Measurements from ENCODE around the gene GAGE12H. TPM values are rescaled to one million over a fixed set of nuclear protein-coding genes. Genes with fewer than 3 reads are reported as not detected.
"Not testable (repeated sequence)": the region's sequence is repeated elsewhere in the genome, so short reads cannot be mapped to it uniquely, and the experiment has no call there.

The GAGE12H gene, protein sequence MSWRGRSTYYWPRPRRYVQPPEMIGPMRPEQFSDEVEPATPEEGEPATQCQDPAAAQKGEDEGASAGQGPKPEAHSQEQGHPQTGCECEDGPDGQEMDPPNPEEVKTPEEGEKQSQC
- not detected in 2 replicates for total RNA-seq (2014; rRNA removed; shearing (Covaris generic); ENCODE audit: low replicate concordance)

DNA sequence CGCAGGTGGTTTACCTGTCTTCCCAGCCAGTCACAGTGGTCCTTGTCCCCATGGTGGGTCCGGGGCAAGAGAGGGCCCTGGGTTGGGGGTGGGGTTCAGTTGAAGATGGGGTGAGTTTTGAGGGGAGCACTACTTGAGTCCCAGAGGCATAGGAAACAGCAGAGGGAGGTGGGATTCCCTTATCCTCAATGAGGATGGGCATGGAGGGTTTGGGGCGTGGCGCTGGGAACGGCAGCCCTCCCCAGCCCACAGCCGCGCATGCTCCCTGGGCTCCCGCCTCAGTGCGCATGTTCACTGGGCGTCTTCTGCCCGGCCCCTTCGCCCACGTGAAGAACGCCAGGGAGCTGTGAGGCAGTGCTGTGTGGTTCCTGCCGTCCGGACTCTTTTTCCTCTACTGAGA is at the start of gene GAGE12H:
Gene GAGE12H, plus strand, starts transcription at position 301 of the 400 bp plus-strand sequence. CDS start 1,155 bp downstream, outside the sequence.
- H3K4me3 ChIP-seq (ENCODE audit: low read length); H3K4me2 ChIP-seq (ENCODE audit: low read depth, low read length, poor library complexity, severe bottlenecking); H2AFZ ChIP-seq (ENCODE audit: low read length); H3K27me3 ChIP-seq (ENCODE audit: low read length); DNase-seq; H3K4me1 ChIP-seq (ENCODE audit: low read length); H3K9me3 ChIP-seq (ENCODE audit: low read length); H3K79me2 ChIP-seq (ENCODE audit: low read length); H3K9me2 ChIP-seq (replicated peaks; ENCODE audit: insufficient read depth, low read length); H3K9ac ChIP-seq (ENCODE audit: low read length); H3K36me3 ChIP-seq (ENCODE audit: insufficient read depth, low read length); H3K27ac ChIP-seq (ENCODE audit: low read length); H4K20me1 ChIP-seq (ENCODE audit: insufficient read depth, low read depth, low read length): not testable (repeated sequence)

DNA sequence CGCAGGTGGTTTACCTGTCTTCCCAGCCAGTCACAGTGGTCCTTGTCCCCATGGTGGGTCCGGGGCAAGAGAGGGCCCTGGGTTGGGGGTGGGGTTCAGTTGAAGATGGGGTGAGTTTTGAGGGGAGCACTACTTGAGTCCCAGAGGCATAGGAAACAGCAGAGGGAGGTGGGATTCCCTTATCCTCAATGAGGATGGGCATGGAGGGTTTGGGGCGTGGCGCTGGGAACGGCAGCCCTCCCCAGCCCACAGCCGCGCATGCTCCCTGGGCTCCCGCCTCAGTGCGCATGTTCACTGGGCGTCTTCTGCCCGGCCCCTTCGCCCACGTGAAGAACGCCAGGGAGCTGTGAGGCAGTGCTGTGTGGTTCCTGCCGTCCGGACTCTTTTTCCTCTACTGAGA is 47.9 kb upstream of the GAGE12H start, which contains the start of gene GAGE12C:
Gene GAGE12C, plus strand, starts transcription at position 301 of the 400 bp plus-strand sequence. CDS start 1,155 bp downstream, outside the sequence.
- H3K4me2 ChIP-seq (ENCODE audit: low read depth, low read length, poor library complexity, severe bottlenecking); H3K4me1 ChIP-seq (ENCODE audit: low read length); H3K9ac ChIP-seq (ENCODE audit: low read length); H4K20me1 ChIP-seq (ENCODE audit: insufficient read depth, low read depth, low read length); H3K36me3 ChIP-seq (ENCODE audit: insufficient read depth, low read length); H3K27ac ChIP-seq (ENCODE audit: low read length); H3K79me2 ChIP-seq (ENCODE audit: low read length); H3K9me2 ChIP-seq (replicated peaks; ENCODE audit: insufficient read depth, low read length); DNase-seq; H3K9me3 ChIP-seq (ENCODE audit: low read length); H3K27me3 ChIP-seq (ENCODE audit: low read length); H2AFZ ChIP-seq (ENCODE audit: low read length); H3K4me3 ChIP-seq (ENCODE audit: low read length): not testable (repeated sequence)

DNA sequence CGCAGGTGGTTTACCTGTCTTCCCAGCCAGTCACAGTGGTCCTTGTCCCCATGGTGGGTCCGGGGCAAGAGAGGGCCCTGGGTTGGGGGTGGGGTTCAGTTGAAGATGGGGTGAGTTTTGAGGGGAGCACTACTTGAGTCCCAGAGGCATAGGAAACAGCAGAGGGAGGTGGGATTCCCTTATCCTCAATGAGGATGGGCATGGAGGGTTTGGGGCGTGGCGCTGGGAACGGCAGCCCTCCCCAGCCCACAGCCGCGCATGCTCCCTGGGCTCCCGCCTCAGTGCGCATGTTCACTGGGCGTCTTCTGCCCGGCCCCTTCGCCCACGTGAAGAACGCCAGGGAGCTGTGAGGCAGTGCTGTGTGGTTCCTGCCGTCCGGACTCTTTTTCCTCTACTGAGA is 38.3 kb upstream of the GAGE12H start, which contains the start of gene GAGE12D:
Gene GAGE12D, plus strand, starts transcription at position 301 of the 400 bp plus-strand sequence. CDS start 1,155 bp downstream, outside the sequence.
- not testable (repeated sequence) for H3K9me3 ChIP-seq (ENCODE audit: low read length); H3K4me1 ChIP-seq (ENCODE audit: low read length); H3K27ac ChIP-seq (ENCODE audit: low read length); H3K36me3 ChIP-seq (ENCODE audit: insufficient read depth, low read length); H3K27me3 ChIP-seq (ENCODE audit: low read length); H3K9me2 ChIP-seq (replicated peaks; ENCODE audit: insufficient read depth, low read length); H3K4me3 ChIP-seq (ENCODE audit: low read length); H3K9ac ChIP-seq (ENCODE audit: low read length); H4K20me1 ChIP-seq (ENCODE audit: insufficient read depth, low read depth, low read length); H3K79me2 ChIP-seq (ENCODE audit: low read length); H2AFZ ChIP-seq (ENCODE audit: low read length); DNase-seq; H3K4me2 ChIP-seq (ENCODE audit: low read depth, low read length, poor library complexity, severe bottlenecking)

DNA sequence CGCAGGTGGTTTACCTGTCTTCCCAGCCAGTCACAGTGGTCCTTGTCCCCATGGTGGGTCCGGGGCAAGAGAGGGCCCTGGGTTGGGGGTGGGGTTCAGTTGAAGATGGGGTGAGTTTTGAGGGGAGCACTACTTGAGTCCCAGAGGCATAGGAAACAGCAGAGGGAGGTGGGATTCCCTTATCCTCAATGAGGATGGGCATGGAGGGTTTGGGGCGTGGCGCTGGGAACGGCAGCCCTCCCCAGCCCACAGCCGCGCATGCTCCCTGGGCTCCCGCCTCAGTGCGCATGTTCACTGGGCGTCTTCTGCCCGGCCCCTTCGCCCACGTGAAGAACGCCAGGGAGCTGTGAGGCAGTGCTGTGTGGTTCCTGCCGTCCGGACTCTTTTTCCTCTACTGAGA is 28.8 kb upstream of the GAGE12H start, which contains the start of gene GAGE12E:
Gene GAGE12E, plus strand, starts transcription at position 301 of the 400 bp plus-strand sequence. CDS start 1,155 bp downstream, outside the sequence.
- not testable (repeated sequence) for H3K36me3 ChIP-seq (ENCODE audit: insufficient read depth, low read length); H3K79me2 ChIP-seq (ENCODE audit: low read length); H3K27ac ChIP-seq (ENCODE audit: low read length); H4K20me1 ChIP-seq (ENCODE audit: insufficient read depth, low read depth, low read length); H3K4me1 ChIP-seq (ENCODE audit: low read length); H3K9ac ChIP-seq (ENCODE audit: low read length); H3K9me3 ChIP-seq (ENCODE audit: low read length); DNase-seq; H3K4me3 ChIP-seq (ENCODE audit: low read length); H3K27me3 ChIP-seq (ENCODE audit: low read length); H3K9me2 ChIP-seq (replicated peaks; ENCODE audit: insufficient read depth, low read length); H3K4me2 ChIP-seq (ENCODE audit: low read depth, low read length, poor library complexity, severe bottlenecking); H2AFZ ChIP-seq (ENCODE audit: low read length)

DNA sequence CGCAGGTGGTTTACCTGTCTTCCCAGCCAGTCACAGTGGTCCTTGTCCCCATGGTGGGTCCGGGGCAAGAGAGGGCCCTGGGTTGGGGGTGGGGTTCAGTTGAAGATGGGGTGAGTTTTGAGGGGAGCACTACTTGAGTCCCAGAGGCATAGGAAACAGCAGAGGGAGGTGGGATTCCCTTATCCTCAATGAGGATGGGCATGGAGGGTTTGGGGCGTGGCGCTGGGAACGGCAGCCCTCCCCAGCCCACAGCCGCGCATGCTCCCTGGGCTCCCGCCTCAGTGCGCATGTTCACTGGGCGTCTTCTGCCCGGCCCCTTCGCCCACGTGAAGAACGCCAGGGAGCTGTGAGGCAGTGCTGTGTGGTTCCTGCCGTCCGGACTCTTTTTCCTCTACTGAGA is 19.2 kb upstream of the GAGE12H start, which contains the start of gene GAGE12F:
Gene GAGE12F, plus strand, starts transcription at position 301 of the 400 bp plus-strand sequence. CDS start 1,155 bp downstream, outside the sequence.
- not testable (repeated sequence) for H3K9me2 ChIP-seq (replicated peaks; ENCODE audit: insufficient read depth, low read length); H3K79me2 ChIP-seq (ENCODE audit: low read length); H3K36me3 ChIP-seq (ENCODE audit: insufficient read depth, low read length); H3K9ac ChIP-seq (ENCODE audit: low read length); H3K27me3 ChIP-seq (ENCODE audit: low read length); DNase-seq; H3K27ac ChIP-seq (ENCODE audit: low read length); H3K4me1 ChIP-seq (ENCODE audit: low read length); H3K9me3 ChIP-seq (ENCODE audit: low read length); H2AFZ ChIP-seq (ENCODE audit: low read length); H3K4me2 ChIP-seq (ENCODE audit: low read depth, low read length, poor library complexity, severe bottlenecking); H4K20me1 ChIP-seq (ENCODE audit: insufficient read depth, low read depth, low read length); H3K4me3 ChIP-seq (ENCODE audit: low read length)

DNA sequence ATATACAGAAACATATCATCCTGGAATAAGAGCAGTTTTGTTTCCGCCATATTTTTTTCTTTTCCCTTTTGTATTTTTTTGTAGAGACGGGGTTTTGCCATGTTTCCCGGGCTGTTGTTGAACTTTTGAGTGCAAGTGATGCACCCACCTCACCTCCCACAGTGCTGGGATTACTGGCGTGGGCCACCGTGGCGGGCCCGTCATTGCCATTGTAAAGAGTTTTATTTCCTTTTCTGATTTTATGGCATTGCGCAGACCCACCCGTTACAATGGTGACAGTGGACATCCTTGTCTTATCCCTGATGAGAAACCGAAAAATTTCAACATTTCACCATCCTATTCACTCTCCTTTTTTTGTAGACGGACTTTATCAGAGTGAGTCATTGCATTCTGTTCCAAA is 11.0 kb upstream of the GAGE12H start:
- not testable (repeated sequence) for H3K4me3 ChIP-seq (ENCODE audit: low read length); H3K9me3 ChIP-seq (ENCODE audit: low read length); H3K79me2 ChIP-seq (ENCODE audit: low read length); H3K27me3 ChIP-seq (ENCODE audit: low read length); H3K9me2 ChIP-seq (replicated peaks; ENCODE audit: insufficient read depth, low read length); H2AFZ ChIP-seq (ENCODE audit: low read length); H3K36me3 ChIP-seq (ENCODE audit: insufficient read depth, low read length); H3K27ac ChIP-seq (ENCODE audit: low read length); DNase-seq; H3K9ac ChIP-seq (ENCODE audit: low read length); H3K4me2 ChIP-seq (ENCODE audit: low read depth, low read length, poor library complexity, severe bottlenecking); H4K20me1 ChIP-seq (ENCODE audit: insufficient read depth, low read depth, low read length); H3K4me1 ChIP-seq (ENCODE audit: low read length)

DNA sequence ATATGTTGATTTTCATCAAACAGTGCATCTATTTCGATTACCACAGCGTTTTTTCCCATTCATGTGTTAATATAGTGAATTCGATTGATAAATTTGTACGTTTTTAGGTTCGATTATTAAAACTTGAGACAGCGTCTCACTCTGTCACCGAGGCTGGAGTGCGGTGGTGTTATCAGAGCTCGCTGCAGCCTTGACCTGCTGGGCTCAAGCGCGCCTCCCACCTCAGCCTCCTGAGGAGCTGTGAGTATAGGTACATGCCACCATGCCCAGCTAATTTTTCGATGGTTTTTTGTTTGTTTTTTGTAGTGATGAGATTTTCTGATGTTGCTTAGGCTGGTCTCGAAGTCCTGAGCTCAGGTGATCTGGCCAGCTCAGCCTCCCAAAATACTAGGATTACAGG is 10.6 kb upstream of the GAGE12H start:
- H3K9me2 ChIP-seq (replicated peaks; ENCODE audit: insufficient read depth, low read length); H3K79me2 ChIP-seq (ENCODE audit: low read length); H3K27ac ChIP-seq (ENCODE audit: low read length); H3K36me3 ChIP-seq (ENCODE audit: insufficient read depth, low read length); H3K9me3 ChIP-seq (ENCODE audit: low read length); H3K4me3 ChIP-seq (ENCODE audit: low read length); H3K27me3 ChIP-seq (ENCODE audit: low read length); H3K9ac ChIP-seq (ENCODE audit: low read length); H2AFZ ChIP-seq (ENCODE audit: low read length); H4K20me1 ChIP-seq (ENCODE audit: insufficient read depth, low read depth, low read length); H3K4me1 ChIP-seq (ENCODE audit: low read length); H3K4me2 ChIP-seq (ENCODE audit: low read depth, low read length, poor library complexity, severe bottlenecking); DNase-seq: not testable (repeated sequence)

DNA sequence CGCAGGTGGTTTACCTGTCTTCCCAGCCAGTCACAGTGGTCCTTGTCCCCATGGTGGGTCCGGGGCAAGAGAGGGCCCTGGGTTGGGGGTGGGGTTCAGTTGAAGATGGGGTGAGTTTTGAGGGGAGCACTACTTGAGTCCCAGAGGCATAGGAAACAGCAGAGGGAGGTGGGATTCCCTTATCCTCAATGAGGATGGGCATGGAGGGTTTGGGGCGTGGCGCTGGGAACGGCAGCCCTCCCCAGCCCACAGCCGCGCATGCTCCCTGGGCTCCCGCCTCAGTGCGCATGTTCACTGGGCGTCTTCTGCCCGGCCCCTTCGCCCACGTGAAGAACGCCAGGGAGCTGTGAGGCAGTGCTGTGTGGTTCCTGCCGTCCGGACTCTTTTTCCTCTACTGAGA is 9.6 kb upstream of the GAGE12H start, which contains the start of gene GAGE12G:
Gene GAGE12G, plus strand, starts transcription at position 301 of the 400 bp plus-strand sequence. CDS start 1,155 bp downstream, outside the sequence.
- not testable (repeated sequence) for H3K27ac ChIP-seq (ENCODE audit: low read length); H3K4me3 ChIP-seq (ENCODE audit: low read length); H3K9ac ChIP-seq (ENCODE audit: low read length); H3K79me2 ChIP-seq (ENCODE audit: low read length); H3K36me3 ChIP-seq (ENCODE audit: insufficient read depth, low read length); H3K9me2 ChIP-seq (replicated peaks; ENCODE audit: insufficient read depth, low read length); H3K9me3 ChIP-seq (ENCODE audit: low read length); H2AFZ ChIP-seq (ENCODE audit: low read length); H3K27me3 ChIP-seq (ENCODE audit: low read length); H3K4me2 ChIP-seq (ENCODE audit: low read depth, low read length, poor library complexity, severe bottlenecking); DNase-seq; H4K20me1 ChIP-seq (ENCODE audit: insufficient read depth, low read depth, low read length); H3K4me1 ChIP-seq (ENCODE audit: low read length)
